B cell (primary cell): ENCODE data around the gene SDK2. TPM values are rescaled to one million over a fixed set of nuclear protein-coding genes. Genes with fewer than 3 reads are reported as not detected.

Experiments used
- ATAC-seq: fragments of 200-7000 bp; cut with Tn5 transposase; one replicate; pipeline ENCODE4 v1.10.0; 2021; ENCODE audit warnings: low read depth, mild to moderate bottlenecking, moderate number of reproducible peaks, moderate library complexity
- CTCF ChIA-PET: fragments of 350-600 bp; sonication (Branson Sonifier 250); formaldehyde crosslinking; loops from one replicate; lab custom pipeline; 2021; ENCODE audit warnings: antibody characterized with exemption, inconsistent platforms; lab: Charles Lee
- POLR2A ChIA-PET: fragments of 350-600 bp; sonication (Branson Sonifier 250); formaldehyde crosslinking; loops from one replicate; lab custom pipeline; 2021; ENCODE audit warnings: antibody characterized with exemption; lab: Charles Lee
- DNase-seq: peaks from one replicate; pipeline ENCODE4 v3.0.0; 2013
- H2AFZ ChIP-seq: 2 replicates; pipeline ENCODE4 v1.6.1; 2012; ENCODE audit warnings: mild to moderate bottlenecking, low read depth, low read length; ENCODE audit not compliant: insufficient read depth, poor library complexity, severe bottlenecking
- H3K27ac ChIP-seq, 2 donors: 1 replicate in 1 of 2; 2 replicates in 1 of 2; pipeline ENCODE4 v1.5.1; 2012 to 2013; ENCODE audit warnings: low read length in 2 of 2, mild to moderate bottlenecking in 2 of 2, moderate library complexity in 1 of 2
- H3K27me3 ChIP-seq, 4 experiments: fragments of 200-600 bp in 1 of 4; sonication (generic) in 1 of 4; replicated peaks in 1 of 4; 1 replicate in 2 of 4; 2 replicates in 2 of 4; pipeline versions ENCODE4 v1.6.1 to v1.7.0; 2013 to 2016; ENCODE audit warnings: low read length in 3 of 4, mild to moderate bottlenecking in 2 of 4, mixed read lengths in 1 of 4, moderate library complexity in 1 of 4; ENCODE audit not compliant: insufficient read depth in 4 of 4, control insufficient read depth in 3 of 4; ENCODE audit errors: control extremely low read depth in 1 of 4
- H3K36me3 ChIP-seq, 2 experiments: replicated peaks in 1 of 2; 1 replicate in 1 of 2; 2 replicates in 1 of 2; pipeline versions ENCODE4 v1.6.1 to v1.7.1; 2013; ENCODE audit warnings: low read length in 1 of 2; ENCODE audit not compliant: insufficient read depth in 2 of 2, control insufficient read depth in 1 of 2; ENCODE audit errors: control extremely low read depth in 1 of 2, extremely low read depth in 1 of 2
- H3K4me1 ChIP-seq, 2 donors: fragments of 200-600 bp in 1 of 2; sonication (generic) in 1 of 2; 1 replicate in 1 of 2; 2 replicates in 1 of 2; pipeline versions ENCODE4 v1.5.1 to v1.6.1; 2013 to 2017; ENCODE audit warnings: low read length in 2 of 2; ENCODE audit not compliant: control insufficient read depth in 2 of 2, insufficient read depth in 2 of 2
- H3K4me2 ChIP-seq: replicated peaks from 2 replicates; pipeline ENCODE3; 2012; ENCODE audit warnings: mild to moderate bottlenecking, low read depth, low read length; ENCODE audit not compliant: poor library complexity, severe bottlenecking
- H3K4me3 ChIP-seq, 5 experiments: fragments of 200-600 bp in 1 of 5; sonication (generic) in 1 of 5; 1 replicate in 3 of 5; 2 replicates in 2 of 5; pipeline versions ENCODE4 v1.5.1 to v1.7.0; 2011 to 2016; ENCODE audit warnings: low read length in 4 of 5, mild to moderate bottlenecking in 4 of 5, low read depth in 2 of 5, control low read depth in 1 of 5, moderate library complexity in 1 of 5; ENCODE audit not compliant: insufficient read depth in 1 of 5; ENCODE audit errors: control extremely low read depth in 1 of 5, extremely low read depth in 1 of 5
- H3K79me2 ChIP-seq: fragments of 200-600 bp; sonication (generic); one replicate; pipeline ENCODE4 v1.6.0; 2016; ENCODE audit warnings: low read length; ENCODE audit not compliant: control insufficient read depth, insufficient read depth
- H3K9ac ChIP-seq: fragments of 200-600 bp; sonication (generic); 2 replicates; pipeline ENCODE4 v1.6.1; 2017; ENCODE audit warnings: mild to moderate bottlenecking, low read length, moderate library complexity
- H3K9me3 ChIP-seq, 3 donors: one replicate each; pipeline versions ENCODE4 v1.6.1 to v1.7.1; 2013; ENCODE audit warnings: low read length in 2 of 3; ENCODE audit not compliant: control insufficient read depth in 2 of 3, insufficient read depth in 1 of 3; ENCODE audit errors: control extremely low read depth in 1 of 3
- H4K20me1 ChIP-seq: 2 replicates; pipeline ENCODE4 v1.6.0; 2012; ENCODE audit warnings: mild to moderate bottlenecking, low read length; ENCODE audit not compliant: insufficient read depth, control insufficient read depth, poor library complexity, severe bottlenecking
- H3K27ac Mint-ChIP-seq: one replicate; pipeline ENCODE4 v1.8.0; 2021; ENCODE audit warnings: mixed read lengths
- H3K27me3 Mint-ChIP-seq: one replicate; pipeline ENCODE4 v1.8.0; 2021; ENCODE audit warnings: mixed read lengths
- H3K4me1 Mint-ChIP-seq: one replicate; pipeline ENCODE4 v1.8.0; 2021; ENCODE audit warnings: mixed read lengths
- H3K4me3 Mint-ChIP-seq: one replicate; pipeline ENCODE4 v1.8.0; 2021; ENCODE audit warnings: mixed read lengths
- H3K9me3 Mint-ChIP-seq: one replicate; pipeline ENCODE4 v1.8.0; 2022; ENCODE audit warnings: mixed read lengths; ENCODE audit not compliant: insufficient read depth
- CTCF ChIP-seq: fragments of 200-600 bp; IDR thresholded peaks from one replicate; pipeline ENCODE4 v1.8.0; 2022; ENCODE audit warnings: antibody characterized with exemption, mild to moderate bottlenecking
- EZH2 ChIP-seq: IDR thresholded peaks from 2 replicates; pipeline ENCODE4 v1.6.1; 2012; ENCODE audit warnings: borderline replicate concordance, low read depth, mild to moderate bottlenecking, moderate library complexity, low read length; ENCODE audit not compliant: insufficient read depth, poor library complexity, severe bottlenecking
- WGBS: methylation state at CpG from one replicate; pipeline ENCODE4 v1.1.5; 2013; ENCODE audit warnings: missing lambda C conversion rate; ENCODE audit not compliant: insufficient coverage; 5-methylcytosine and 5-hydroxymethylcytosine counted together
- intact Hi-C: fragments of 100-400 bp; cut with micrococcal nuclease; formaldehyde crosslinking; loops from one replicate; pipeline ENCODE4 v1.10.0; 2022
- polyA plus RNA-seq: library from polyadenylated mRNA; depleted of rRNA; stranded (reverse); fragments of >200 nt; gene quantifications from 2 replicates; pipeline ENCODE4 v1.2.3, GENCODE V29; 2012
- total RNA-seq, 2 donors: library from RNA; stranded (reverse); fragments of 120-200 nt in 1 of 2; gene quantifications; 1 replicate in 1 of 2; 2 replicates in 1 of 2; pipeline versions ENCODE4 v1.2.3 to v1.2.4, GENCODE V29; 2013 to 2022

SDK2 gene
- total and polyA plus RNA-seq, 2 donors (not counting 1 experiment from before 2014, with no cell fraction given): 3.2 to 13.0 TPM

GRCh38 chr17:73522696-73523095, 121.5 kb downstream of the SDK2 start:
- WGBS: 93% methylated on average over 4 of the region's 5 CpGs

GRCh38 chr17:73522107-73522506, 122.1 kb downstream of the SDK2 start:
- POLR2A ChIA-PET: no interaction called here

More at GRCh38 chr17:73522696-73523095, 121.5 kb downstream of the SDK2 start:
- no peak for TF ChIP-seq CTCF
- no peak for TF ChIP-seq EZH2
- H3K9me3 ChIP-seq: no peaks in the 10 kb centered on the region
- H2AFZ ChIP-seq: no peak overlapping the region
- Mint-ChIP-seq H3K27ac (no peak overlapping the region), H3K27me3 (no peaks in the 10 kb centered on the region), H3K4me3 (no peak overlapping the region), H3K9me3 (no peaks in the 10 kb centered on the region), H3K4me1 (peaks cover 7% of the 10 kb centered on the region)
- no peak overlapping the region for H3K4me2 ChIP-seq
- no peaks in the 10 kb centered on the region for H3K27me3 ChIP-seq
- intact Hi-C loops: no loop called here
- ATAC-seq (no peak), DNase-seq (no peak)
- peaks cover 10% of the 10 kb centered on the region for H3K79me2 ChIP-seq
- ChIA-PET POLR2A (no interaction called here), CTCF (no interaction called here)
- H3K4me1 ChIP-seq: no peaks in the 10 kb centered on the region
- no peak overlapping the region for H3K4me3 ChIP-seq
- no peak overlapping the region for H3K27ac ChIP-seq
- H4K20me1 ChIP-seq: peaks cover 6% of the 10 kb centered on the region
- H3K36me3 ChIP-seq: no peaks in the 10 kb centered on the region
- H3K9ac ChIP-seq: no peak overlapping the region

More at GRCh38 chr17:73522107-73522506, 122.1 kb downstream of the SDK2 start:
- 99% methylated on average over 6 of the region's 6 CpGs for WGBS
- CTCF ChIA-PET: no interaction called here
- peaks cover 7% of the 10 kb centered on the region for H3K4me1 Mint-ChIP-seq
- intact Hi-C loops: no loop called here
- no peaks in the 10 kb centered on the region for H3K27me3 ChIP-seq
- H3K79me2 ChIP-seq: peaks cover 10% of the 10 kb centered on the region
- no peak overlapping the region for H3K4me3 ChIP-seq
- no peak overlapping the region for H3K4me2 ChIP-seq
- no peak overlapping the region for H3K27ac Mint-ChIP-seq
- H3K36me3 ChIP-seq: no peaks in the 10 kb centered on the region
- TF ChIP-seq EZH2 (no peak), CTCF (no peak)
- ATAC-seq: no peak
- H4K20me1 ChIP-seq: peaks cover 11% of the 10 kb centered on the region
- no peak overlapping the region for H3K4me3 Mint-ChIP-seq
- no peak for DNase-seq
- H3K4me1 ChIP-seq: no peaks in the 10 kb centered on the region
- no peak overlapping the region for H2AFZ ChIP-seq
- no peak overlapping the region for H3K27ac ChIP-seq
- no peak overlapping the region for H3K9ac ChIP-seq
- no peaks in the 10 kb centered on the region for H3K27me3 Mint-ChIP-seq
- H3K9me3 Mint-ChIP-seq: no peaks in the 10 kb centered on the region
- H3K9me3 ChIP-seq: no peaks in the 10 kb centered on the region
